Activated CD8-positive, alpha-beta memory T cell treated with anti-CD3 and anti-CD28 coated beads, Interleukin-2, amount 50 U/mL, for 48 hours (primary cell): ENCODE data around the gene CAPG.
"Not testable (repeated sequence)": the region's sequence is repeated elsewhere in the genome, so short reads cannot be mapped to it uniquely, and the experiment has no call there.

ENCODE experiments used
- DNase-seq: peaks from one replicate; pipeline ENCODE4 v3.0.0-alpha.2; 2020

The CAPG gene

GRCh38 chr2:85409845-85410583 is at the start of gene CAPG:
TSS of gene CAPG (minus strand) at chr2:85410366. CDS start at chr2:85402145, 8,221 bp downstream.
- peak; percentile 68 for DNase-seq

- DNase-seq, result no peak
Observed at GRCh38 chr2:85459771-85460170, 49.6 kb upstream of the CAPG start.

GRCh38 chr2:85458601-85459563 is 48.7 kb upstream of the CAPG start:
- DNase-seq, result no peak

- no peak for DNase-seq
Observed at GRCh38 chr2:85457877-85458316, 47.7 kb upstream of the CAPG start.

GRCh38 chr2:85457043-85457442 is 46.9 kb upstream of the CAPG start:
- DNase-seq, result no peak

GRCh38 chr2:85455552-85456090 is 45.5 kb upstream of the CAPG start:
- DNase-seq, result no peak

GRCh38 chr2:85453571-85453970 is 43.4 kb upstream of the CAPG start:
- DNase-seq, result no peak

- DNase-seq, result no peak
Observed at GRCh38 chr2:85452237-85452636, 42.1 kb upstream of the CAPG start.

GRCh38 chr2:85449214-85449588 is 39.0 kb upstream of the CAPG start:
- DNase-seq, result no peak

GRCh38 chr2:85448461-85449213 is 38.5 kb upstream of the CAPG start:
- DNase-seq, result no peak

GRCh38 chr2:85447222-85447585 is 37.0 kb upstream of the CAPG start:
- no peak for DNase-seq

- no peak for DNase-seq
Observed at GRCh38 chr2:85446296-85447221, 36.4 kb upstream of the CAPG start.

GRCh38 chr2:85445316-85446295 is 35.4 kb upstream of the CAPG start:
- no peak for DNase-seq

GRCh38 chr2:85444629-85445172 is 34.5 kb upstream of the CAPG start:
- DNase-seq, result no peak

GRCh38 chr2:85441864-85442263 is 31.7 kb upstream of the CAPG start:
- DNase-seq, result no peak

- DNase-seq, result no peak
Observed at GRCh38 chr2:85440729-85441128, 30.6 kb upstream of the CAPG start.

- DNase-seq, result no peak
Observed at GRCh38 chr2:85439986-85440385, 29.8 kb upstream of the CAPG start.

GRCh38 chr2:85439569-85439968 is 29.4 kb upstream of the CAPG start:
- DNase-seq, result not testable (repeated sequence)

- DNase-seq, result no peak
Observed at GRCh38 chr2:85439025-85439472, 28.9 kb upstream of the CAPG start.
